Peyer's patch (tissue), 4 donors: ENCODE data around the gene TRRAP.

Experiments used
- CTCF ChIP-seq, 6 experiments: fragments of 450-650 bp in 4 of 6; fragments of 200-600 bp in 2 of 6; sonication (generic) in 1 of 6; IDR thresholded peaks; one replicate each; pipeline ENCODE4 v1.5.1; 2017 to 2019; ENCODE audit warnings: antibody characterized with exemption in 6 of 6, mild to moderate bottlenecking in 3 of 6, moderate library complexity in 1 of 6
- POLR2A ChIP-seq, 2 donors: fragments of 450-650 bp; IDR thresholded peaks; one replicate each; pipeline ENCODE4 v1.5.1; 2017; ENCODE audit warnings: antibody characterized with exemption in 2 of 2, mild to moderate bottlenecking in 2 of 2, moderate library complexity in 2 of 2

DNA sequence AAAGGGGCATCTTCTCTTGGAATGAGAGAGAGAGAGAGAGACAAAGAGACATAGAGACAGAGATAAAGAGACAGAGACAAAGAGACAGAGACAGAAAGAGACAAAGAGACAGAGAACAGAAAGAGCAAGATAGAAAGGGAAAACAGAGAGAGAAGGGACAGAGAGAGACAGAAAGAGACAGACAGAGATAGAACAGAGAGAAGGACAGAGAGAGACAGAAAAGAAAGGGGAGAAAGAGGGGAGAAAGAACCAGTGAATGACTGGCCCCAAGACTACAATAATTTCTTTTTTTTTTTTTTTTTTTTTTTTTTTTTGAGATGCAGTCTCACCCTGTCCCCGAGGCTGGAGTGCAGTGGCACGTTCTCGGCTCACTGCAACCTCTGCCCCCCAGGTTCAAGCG lies 16.1 kb upstream of the TRRAP start:
- no peak for TF ChIP-seq CTCF (IDR thresholded peaks at IDR 0.05)
- TF ChIP-seq POLR2A (IDR thresholded peaks at IDR 0.05): no peak
